Osteocyte (in vitro differentiated cells): ENCODE measurements around the gene C7orf25. TPM values are rescaled to one million over a fixed set of nuclear protein-coding genes. Genes with fewer than 3 reads are reported as not detected.

ENCODE experiments used
- DNase-seq: peaks from one replicate; pipeline ENCODE4 v3.0.0; 2021; ENCODE audit warnings: mixed read lengths; ENCODE audit not compliant: unreplicated experiment; ENCODE audit errors: extremely low spot score
- H3K27ac Mint-ChIP-seq: one replicate; pipeline ENCODE4 v1.8.0; 2021; ENCODE audit warnings: mild to moderate bottlenecking, mixed read lengths; ENCODE audit not compliant: unreplicated experiment
- H3K27me3 Mint-ChIP-seq: one replicate; pipeline ENCODE4 v1.8.0; 2021; ENCODE audit warnings: mixed read lengths; ENCODE audit not compliant: unreplicated experiment
- H3K36me3 Mint-ChIP-seq: one replicate; pipeline ENCODE4 v1.8.0; 2021; ENCODE audit warnings: mixed read lengths; ENCODE audit not compliant: unreplicated experiment
- H3K4me1 Mint-ChIP-seq: one replicate; pipeline ENCODE4 v1.8.0; 2021; ENCODE audit warnings: mixed read lengths; ENCODE audit not compliant: unreplicated experiment
- H3K4me3 Mint-ChIP-seq: one replicate; pipeline ENCODE4 v1.8.0; 2021; ENCODE audit warnings: mild to moderate bottlenecking, moderate library complexity, mixed read lengths; ENCODE audit not compliant: unreplicated experiment
- H3K9me3 Mint-ChIP-seq: one replicate; pipeline ENCODE4 v1.8.0; 2021; ENCODE audit warnings: mixed read lengths; ENCODE audit not compliant: unreplicated experiment
- total RNA-seq: library from RNA; stranded (reverse); gene quantifications from 2 replicates; pipeline ENCODE4 v1.2.1, GENCODE V29; 2021
- TF ChIP-seq, protein P1 (sequence below): fragments of 200-600 bp; sonication (generic); IDR thresholded peaks from 2 replicates; pipeline ENCODE4 v1.5.0; 2021; ENCODE audit warnings: antibody characterized with exemption, mild to moderate bottlenecking, moderate library complexity

Gene C7orf25
- total RNA-seq, 1 donor from 2014 or later: 9.9 TPM

DNA sequence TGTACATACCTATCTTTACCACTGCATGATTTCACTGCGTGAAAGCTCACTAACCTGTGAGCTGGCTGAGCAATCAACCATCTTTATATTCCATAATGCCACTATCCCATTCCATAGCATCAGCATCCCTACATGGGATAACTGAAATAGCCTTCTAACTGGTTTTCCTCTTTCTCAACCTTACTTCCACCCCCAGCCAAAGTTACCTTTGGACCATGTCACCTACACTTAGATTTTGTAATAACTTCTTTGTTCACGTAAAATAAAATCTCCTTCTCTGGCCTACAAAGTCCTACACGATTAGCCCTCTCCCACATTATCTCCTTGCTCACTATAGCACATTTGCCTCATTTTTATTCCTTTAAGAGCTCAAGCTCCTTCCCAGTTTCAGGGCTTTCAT lies 17.6 kb upstream of the C7orf25 start:
- no peak for DNase-seq
- H3K27me3 Mint-ChIP-seq: no peaks in the 10 kb centered on the region
- peak overlapping the region; percentile 1 for H3K27ac Mint-ChIP-seq
- peaks cover 36% of the 10 kb centered on the region for H3K4me1 Mint-ChIP-seq
- no peak overlapping the region for H3K4me3 Mint-ChIP-seq
- H3K9me3 Mint-ChIP-seq: no peaks in the 10 kb centered on the region
- H3K36me3 Mint-ChIP-seq: peaks cover 19% of the 10 kb centered on the region
- TF ChIP-seq, protein P1, sequence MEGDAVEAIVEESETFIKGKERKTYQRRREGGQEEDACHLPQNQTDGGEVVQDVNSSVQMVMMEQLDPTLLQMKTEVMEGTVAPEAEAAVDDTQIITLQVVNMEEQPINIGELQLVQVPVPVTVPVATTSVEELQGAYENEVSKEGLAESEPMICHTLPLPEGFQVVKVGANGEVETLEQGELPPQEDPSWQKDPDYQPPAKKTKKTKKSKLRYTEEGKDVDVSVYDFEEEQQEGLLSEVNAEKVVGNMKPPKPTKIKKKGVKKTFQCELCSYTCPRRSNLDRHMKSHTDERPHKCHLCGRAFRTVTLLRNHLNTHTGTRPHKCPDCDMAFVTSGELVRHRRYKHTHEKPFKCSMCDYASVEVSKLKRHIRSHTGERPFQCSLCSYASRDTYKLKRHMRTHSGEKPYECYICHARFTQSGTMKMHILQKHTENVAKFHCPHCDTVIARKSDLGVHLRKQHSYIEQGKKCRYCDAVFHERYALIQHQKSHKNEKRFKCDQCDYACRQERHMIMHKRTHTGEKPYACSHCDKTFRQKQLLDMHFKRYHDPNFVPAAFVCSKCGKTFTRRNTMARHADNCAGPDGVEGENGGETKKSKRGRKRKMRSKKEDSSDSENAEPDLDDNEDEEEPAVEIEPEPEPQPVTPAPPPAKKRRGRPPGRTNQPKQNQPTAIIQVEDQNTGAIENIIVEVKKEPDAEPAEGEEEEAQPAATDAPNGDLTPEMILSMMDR: no peak

DNA sequence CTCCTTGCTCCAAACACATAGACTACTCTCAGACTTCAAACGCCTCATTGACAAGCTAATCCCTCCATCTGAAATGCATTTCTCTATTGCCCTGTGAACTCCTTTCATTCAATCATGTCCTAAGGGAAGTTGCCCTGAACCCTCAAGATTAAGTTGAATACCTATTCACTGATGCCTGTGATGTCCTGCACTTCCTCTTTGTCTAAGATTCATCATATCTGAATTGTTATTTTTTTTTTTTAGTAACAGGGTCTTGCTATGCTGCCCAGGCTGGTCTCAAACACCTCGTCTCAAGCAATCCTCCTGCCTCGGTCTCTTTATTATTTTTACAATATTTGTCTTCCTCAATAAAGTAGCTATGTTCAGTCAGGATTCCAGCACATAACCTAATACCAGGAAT lies 16.9 kb upstream of the C7orf25 start:
- no peak for DNase-seq
- Mint-ChIP-seq H3K27me3 (no peaks in the 10 kb centered on the region), H3K4me1 (peaks cover 32% of the 10 kb centered on the region), H3K4me3 (no peak overlapping the region), H3K27ac (no peak overlapping the region), H3K36me3 (peaks cover 21% of the 10 kb centered on the region), H3K9me3 (no peaks in the 10 kb centered on the region)
- TF ChIP-seq, protein P1: no peak

DNA sequence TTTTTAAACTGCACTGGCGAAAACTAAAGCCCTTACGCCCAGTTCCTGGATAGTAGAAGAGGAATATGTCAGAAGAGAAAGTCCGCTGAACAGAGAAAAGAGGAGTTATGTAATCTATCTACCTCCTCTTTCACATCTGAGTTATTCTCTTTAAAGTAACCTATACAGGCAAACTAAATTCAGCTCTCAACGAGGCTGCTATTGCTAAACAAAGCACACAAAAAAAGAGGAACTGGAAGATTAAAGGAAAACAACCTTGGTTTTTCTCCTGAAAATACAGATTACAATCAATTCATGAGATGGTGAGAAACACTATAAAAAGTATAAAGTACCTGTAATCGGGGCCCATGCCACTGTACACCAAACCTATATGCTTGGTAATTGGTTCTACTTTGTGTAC lies 14.3 kb upstream of the C7orf25 start:
- Mint-ChIP-seq H3K36me3 (peaks cover 41% of the 10 kb centered on the region), H3K4me1 (peaks cover 22% of the 10 kb centered on the region), H3K27ac (no peak overlapping the region), H3K9me3 (no peaks in the 10 kb centered on the region), H3K4me3 (no peak overlapping the region), H3K27me3 (no peaks in the 10 kb centered on the region)
- TF ChIP-seq, protein P1: no peak
- DNase-seq: no peak

DNA sequence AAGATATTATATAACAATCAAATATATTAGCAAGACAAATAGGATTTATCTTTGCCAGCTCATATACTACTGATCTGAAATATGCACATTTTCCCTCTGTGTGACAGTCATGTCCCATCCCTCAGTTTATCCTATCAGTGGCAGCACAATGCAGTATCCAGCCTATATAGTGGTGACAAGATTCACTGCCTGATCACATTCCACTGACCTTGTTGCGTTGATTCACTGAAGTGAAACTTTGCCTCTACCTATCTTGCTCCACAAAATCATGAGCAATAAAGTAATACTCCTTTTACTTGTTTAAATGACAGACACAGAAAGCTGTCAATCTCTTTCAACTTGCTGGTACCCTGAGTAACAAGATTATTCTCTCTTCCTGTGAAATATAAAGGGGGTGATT lies 13.8 kb upstream of the C7orf25 start:
- TF ChIP-seq, protein P1: no peak
- peaks cover 47% of the 10 kb centered on the region for H3K36me3 Mint-ChIP-seq
- no peaks in the 10 kb centered on the region for H3K9me3 Mint-ChIP-seq
- no peak for DNase-seq
- peaks cover 16% of the 10 kb centered on the region for H3K4me1 Mint-ChIP-seq
- H3K27me3 Mint-ChIP-seq: no peaks in the 10 kb centered on the region
- no peak overlapping the region for H3K4me3 Mint-ChIP-seq
- no peak overlapping the region for H3K27ac Mint-ChIP-seq

DNA sequence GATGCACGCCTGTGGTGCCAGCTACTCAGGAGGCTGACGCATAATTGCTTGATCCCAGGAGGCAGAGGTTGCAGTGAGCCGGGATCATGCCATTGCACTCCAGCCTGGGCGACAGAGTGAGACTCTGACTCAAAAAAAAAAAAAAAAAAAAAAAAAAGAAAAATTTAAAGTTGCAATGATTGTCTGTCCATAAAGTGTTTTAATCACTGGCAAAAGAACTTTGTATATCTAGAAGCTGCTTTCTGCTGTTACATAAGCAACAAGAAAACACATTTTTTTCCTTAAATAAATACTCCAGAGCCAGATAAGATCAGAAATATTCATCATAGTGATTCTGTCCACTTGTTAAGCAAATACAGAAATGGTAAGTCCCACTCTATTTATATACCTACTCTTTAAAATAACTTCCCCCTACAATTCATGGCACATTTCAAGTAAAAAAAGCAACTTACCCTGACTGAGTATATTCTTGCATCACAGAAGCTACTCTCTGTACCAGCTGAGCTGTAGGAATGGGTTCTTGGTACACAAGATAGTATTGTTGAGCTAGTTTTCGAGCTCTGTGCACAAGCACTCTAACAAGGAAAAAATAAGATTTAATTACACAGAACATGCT lies 12.5 kb upstream of the C7orf25 start:
- Mint-ChIP-seq H3K27me3 (no peaks in the 10 kb centered on the region), H3K9me3 (no peaks in the 10 kb centered on the region), H3K27ac (no peak overlapping the region), H3K36me3 (peaks cover 60% of the 10 kb centered on the region), H3K4me3 (no peak overlapping the region), H3K4me1 (peaks cover 4% of the 10 kb centered on the region)
- DNase-seq: no peak
- TF ChIP-seq, protein P1: no peak
